NK-92 (cell line): ENCODE measurements around the gene ZNF22.

Source experiments
- DNase-seq: peaks from one replicate; lab custom pipeline; 2025; ENCODE audit not compliant: unreplicated experiment; lab: John Stamatoyannopoulos, UW

Gene ZNF22

DNA sequence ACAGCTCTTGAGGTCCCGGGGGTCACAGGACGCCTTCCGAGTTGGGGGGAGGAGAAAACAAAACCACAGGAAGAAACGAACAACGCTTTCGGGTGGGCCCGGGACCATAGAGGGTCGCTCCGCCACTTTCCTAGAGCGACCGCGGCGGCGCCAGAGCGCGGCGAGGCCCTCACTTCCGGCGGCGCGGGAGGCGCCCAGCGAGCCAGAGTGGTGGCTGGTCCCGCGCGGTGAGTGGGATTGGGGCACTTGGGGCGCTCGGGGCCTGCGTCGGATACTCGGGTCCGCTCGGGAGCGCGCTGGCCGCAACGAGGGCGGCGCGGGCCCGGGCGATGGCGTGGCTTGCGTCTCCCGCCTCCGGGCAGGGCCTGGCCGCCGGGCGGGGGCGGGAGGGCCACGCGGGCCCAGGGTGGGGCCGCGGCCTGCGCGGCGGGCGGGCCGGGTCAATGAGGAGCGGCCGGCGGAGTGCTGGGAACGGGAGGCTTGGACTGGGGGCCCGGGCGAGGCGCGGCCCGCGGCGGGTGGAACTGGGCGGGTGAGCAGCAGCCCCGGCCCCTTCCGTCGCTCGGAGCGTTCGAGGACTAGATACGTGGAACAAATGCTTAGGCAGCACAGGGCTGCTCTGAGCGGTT, at the start of gene ZNF22:
ZNF22 (plus strand) TSS at position 172 of the 629 bp plus-strand sequence. CDS start 2,446 bp downstream, outside the sequence.
- DNase-seq, result no peak

DNA sequence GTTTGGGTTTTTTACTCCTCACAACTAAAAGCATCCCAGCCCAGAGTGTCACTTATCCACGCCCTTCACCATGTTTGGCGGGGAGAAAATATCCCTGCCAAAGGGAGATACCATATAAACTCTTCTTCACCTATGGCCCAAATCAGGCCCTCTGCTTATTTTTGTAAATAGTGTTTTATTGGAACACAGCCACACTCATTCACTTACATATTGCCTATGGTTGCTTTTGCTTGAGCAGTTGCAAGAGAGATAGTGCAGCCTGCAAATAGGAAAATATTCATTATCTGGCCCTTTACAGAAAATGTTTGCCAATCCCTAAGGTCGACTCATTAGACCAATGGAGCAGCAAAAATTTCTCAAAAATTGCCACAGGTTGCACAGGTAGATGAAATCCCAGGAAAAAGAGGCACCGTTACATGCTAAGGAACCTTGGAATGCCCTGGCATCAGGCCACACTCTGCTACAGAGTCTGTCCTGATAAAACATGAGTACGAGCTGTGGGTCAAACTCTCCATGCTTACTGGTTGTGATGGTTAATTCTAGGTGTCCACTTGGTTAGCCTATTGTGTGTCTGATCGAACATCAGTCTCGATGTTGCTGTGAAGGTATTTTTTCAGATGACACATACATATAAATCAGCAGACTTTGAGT, 49.0 kb upstream of the ZNF22 start:
- DNase-seq, result no peak

- no peak for DNase-seq
These were observed 47.9 kb upstream of the ZNF22 start for GRCh38 chr10:44952779-44953231.

- DNase-seq, result no peak
These were observed 46.7 kb upstream of the ZNF22 start for GRCh38 chr10:44954042-44954441.

DNA sequence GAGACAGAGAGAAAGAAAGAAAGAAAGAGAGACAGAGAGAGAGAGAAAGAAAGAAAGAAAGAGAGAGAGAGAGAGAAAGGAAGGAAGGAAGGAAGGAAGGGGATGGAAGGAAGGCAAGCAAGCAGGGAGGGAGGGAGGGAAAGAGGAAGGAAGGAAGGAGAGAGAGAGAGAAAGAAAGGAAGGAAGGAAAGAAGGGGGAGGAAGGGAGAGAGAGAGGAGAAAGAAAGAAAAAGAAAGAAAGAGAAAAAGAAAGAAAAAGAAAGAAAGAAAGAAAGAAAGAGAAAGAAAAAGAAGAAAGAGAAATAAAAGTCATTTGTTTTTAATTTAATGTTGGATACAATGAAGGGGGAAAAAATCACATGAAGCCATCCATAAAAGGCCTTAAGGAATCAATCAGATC, 45.8 kb upstream of the ZNF22 start:
- no peak for DNase-seq

DNA sequence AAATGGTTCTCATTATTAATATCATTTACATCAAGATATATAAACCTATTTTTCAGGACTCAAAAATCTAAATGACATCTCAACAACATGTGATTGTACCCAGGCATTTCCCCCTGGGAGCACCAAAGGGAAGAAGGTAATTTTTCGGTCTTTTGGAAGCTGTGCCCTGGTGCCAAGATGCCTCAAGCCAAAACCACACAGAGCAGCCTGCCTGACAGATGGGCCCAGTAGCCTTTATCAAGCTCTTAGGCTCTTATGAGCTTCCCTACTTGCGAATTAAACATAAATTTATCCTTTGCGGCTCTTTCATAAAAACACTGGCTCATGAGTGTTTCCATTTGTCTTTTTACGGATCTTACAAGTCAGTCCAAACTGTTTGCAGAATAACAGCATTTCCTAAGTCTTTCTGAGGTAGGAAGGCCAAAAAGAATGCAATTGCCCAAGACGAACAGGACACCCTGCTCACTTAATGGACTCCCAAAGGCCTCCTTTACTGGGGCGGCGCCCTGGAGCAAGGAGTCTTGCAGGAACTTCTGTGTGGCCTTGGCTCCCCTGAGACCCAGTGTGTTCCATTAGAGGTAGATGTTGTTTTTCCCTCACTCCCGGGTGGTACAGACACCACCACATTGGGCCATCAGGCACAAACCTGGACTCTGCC, 45.2 kb upstream of the ZNF22 start:
- DNase-seq, result no peak

- no peak for DNase-seq
These were observed 44.5 kb upstream of the ZNF22 start for GRCh38 chr10:44956226-44956625.

DNA sequence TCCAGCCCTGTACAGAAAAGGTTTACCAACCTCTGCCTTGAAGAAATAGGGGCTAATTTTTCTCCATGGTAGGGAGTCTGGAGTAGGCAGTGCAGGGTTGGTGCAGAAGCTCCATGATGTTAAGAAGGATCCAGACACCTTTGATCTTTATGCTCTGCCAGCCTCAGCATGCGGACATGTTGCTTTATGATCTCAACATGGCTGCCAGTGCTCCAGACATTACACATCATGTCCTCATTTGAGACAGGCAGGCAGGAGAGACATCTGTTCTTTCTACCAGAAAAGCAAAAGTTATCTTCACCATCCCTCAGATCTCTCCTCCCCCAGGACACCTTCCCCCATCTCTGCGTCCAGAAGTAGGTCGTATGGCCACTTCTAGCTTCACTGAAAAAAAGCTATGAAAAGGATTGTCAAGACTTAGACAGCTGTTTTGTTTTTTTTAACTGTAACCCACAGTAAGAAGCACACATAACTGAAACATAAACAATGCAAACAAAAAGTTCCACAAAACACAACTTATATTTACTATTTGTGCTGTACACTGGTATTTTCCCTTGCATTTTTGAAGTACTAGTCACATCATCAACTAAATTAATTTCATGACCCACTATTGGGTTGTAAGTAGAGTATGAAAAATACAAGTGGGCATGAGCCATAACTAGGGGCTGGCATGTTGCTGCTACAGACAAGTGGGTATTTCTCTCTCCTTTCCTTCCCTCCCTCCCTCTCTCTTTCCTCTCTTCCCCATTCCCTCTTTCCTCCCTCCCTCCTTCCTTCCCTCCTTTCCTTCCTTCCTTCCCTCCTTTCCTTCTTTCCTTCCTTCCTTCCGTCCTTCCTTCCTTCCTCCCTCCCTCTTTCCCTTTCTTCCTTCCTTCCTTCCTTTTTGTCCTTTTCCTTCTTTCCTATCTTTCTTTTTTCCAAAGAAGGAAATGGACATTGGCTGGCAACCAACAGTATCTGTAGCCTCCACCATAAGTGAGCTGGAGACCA, 43.7 kb upstream of the ZNF22 start:
- no peak for DNase-seq

DNA sequence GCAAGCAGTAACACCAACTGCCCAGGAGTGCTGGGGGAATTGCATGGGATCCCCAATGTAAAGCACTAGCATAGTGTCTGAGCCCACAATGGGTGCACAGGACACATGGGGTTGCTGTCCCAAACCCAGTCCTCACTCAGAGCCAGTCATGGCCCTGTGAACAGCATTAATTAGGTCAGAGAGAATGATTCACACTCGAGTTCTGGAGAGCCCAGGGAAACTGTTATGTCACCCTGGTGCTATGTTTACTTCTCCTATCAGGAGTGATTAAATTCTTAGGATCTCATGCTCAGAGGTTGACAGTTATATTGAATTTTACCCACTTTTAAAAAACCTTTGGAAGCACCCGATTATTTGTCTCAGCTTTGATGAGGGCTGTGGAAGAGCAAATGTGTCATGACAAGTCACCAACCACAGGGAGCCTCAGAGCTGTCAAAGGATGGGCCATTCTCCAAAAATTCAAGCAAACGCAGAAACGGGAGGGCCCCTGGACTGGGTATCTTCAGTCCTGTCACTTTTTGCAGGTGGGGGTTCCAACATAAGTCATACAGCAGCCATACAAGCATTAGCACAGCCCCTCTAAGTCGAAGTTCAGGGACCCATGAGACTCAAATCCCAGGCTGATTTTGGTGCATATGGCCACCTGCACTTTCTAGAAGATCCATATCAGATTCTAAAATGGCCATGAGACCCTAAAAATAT, 42.4 kb upstream of the ZNF22 start:
- no peak for DNase-seq

DNA sequence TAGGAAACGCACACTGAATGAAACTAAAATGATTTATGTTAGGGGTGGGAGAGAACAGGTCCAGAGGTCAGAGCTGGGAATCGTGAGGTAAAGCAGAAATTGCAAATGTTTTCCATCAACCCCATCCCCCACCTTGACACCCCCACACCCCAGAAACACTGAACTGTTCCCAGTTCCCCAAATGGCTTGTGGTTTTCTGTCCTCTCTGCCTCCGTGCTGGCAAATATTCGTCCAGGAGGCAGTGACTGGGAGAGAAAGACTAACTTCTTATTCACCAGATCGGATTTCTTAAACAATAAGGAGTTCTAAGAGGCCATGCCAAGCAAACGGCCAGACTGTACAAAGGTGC, 41.9 kb upstream of the ZNF22 start:
- no peak for DNase-seq

- DNase-seq, result peak; percentile 52
These were observed 41.3 kb upstream of the ZNF22 start, which contains the start of gene RASSF4 for GRCh38 chr10:44959247-44960087. Gene RASSF4, plus strand, starts transcription at chr10:44959802. Its CDS starts 10,401 bp downstream, at chr10:44970203.

- no peak for DNase-seq
These were observed 40.6 kb upstream of the ZNF22 start for GRCh38 chr10:44960088-44960460.

- no peak for DNase-seq
These were observed 40.1 kb upstream of the ZNF22 start for GRCh38 chr10:44960482-44961229.

DNA sequence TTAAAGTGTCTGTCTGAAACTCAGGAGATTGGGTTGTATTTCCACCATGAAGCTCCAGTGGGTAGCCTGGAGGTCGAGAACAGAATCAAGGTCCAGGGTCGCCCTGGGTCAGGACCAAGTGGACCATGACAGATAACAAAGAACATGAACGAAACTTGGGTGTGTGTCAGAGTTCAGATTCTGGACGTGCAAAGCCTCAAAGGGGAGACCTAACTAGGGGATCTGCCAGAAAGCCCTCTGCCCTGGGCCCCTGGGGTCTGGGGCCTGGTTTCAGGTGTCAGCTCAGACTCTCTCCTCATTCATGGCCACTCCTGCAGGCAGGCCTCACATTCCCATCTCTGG, 39.5 kb upstream of the ZNF22 start:
- DNase-seq, result no peak

GRCh38 chr10:44961931-44962750, 38.6 kb upstream of the ZNF22 start:
- no peak for DNase-seq

DNA sequence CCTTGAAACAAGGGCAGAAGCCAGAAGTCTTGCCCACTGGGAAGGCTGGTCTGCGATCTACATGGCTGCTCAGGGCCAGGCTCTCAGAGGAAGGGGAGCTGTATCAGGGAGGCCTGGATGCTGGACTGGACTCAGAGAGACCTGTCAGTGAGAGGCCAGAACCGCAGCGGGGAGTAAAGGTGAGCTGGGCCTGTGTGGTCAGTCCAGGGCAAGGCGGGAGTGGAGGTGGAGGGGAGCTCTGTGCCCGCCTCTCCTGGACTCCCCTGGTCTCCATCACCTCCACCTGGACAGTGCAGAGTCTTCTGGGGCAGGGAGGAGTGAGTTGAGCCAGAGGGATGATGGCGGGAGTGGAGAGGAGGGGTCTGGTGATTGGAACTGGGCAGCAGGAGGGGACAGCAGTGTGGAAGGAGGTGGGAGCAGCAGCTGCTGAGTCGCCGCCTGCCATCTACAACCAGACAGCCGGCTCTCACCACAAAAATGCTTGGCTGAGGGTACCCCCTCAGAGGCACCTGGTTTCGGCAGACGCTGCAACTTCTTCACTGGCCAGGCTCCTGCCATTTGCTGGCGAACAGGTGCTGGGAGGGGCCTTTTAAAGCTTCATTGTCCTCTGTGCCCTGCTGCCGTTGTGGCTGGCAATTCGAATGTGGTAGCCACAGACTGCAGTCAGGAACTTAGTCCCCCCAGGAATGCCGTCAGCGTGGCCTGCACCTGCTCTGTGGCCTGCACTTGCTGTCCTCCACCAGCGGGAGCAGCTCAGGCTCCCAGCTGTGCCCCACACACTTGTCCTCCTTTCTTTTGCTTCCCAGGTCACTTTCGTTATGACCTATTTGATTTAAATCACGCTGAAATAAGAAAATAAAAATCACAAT, 37.6 kb upstream of the ZNF22 start:
- DNase-seq, result no peak
